Mucosa of rectum (tissue), 2 donors: ENCODE results near the gene NELFB.

Experiments used
- H3K27ac ChIP-seq, 2 donors: one replicate each; pipeline ENCODE4 v1.7.0; 2013; ENCODE audit warnings: inconsistent platforms in 2 of 2, low read depth in 2 of 2, low read length in 2 of 2
- H3K27me3 ChIP-seq, 2 donors: one replicate each; pipeline ENCODE4 v1.7.0; 2013; ENCODE audit warnings: low read length in 2 of 2; ENCODE audit not compliant: control insufficient read depth in 2 of 2, insufficient read depth in 2 of 2
- H3K36me3 ChIP-seq, 2 donors: one replicate each; pipeline ENCODE4 v1.7.0; 2013; ENCODE audit warnings: low read length in 2 of 2; ENCODE audit not compliant: control insufficient read depth in 2 of 2, insufficient read depth in 2 of 2
- H3K4me1 ChIP-seq, 2 donors: one replicate each; pipeline ENCODE4 v1.7.0; 2013; ENCODE audit warnings: low read length in 2 of 2, mild to moderate bottlenecking in 1 of 2; ENCODE audit not compliant: control insufficient read depth in 2 of 2, insufficient read depth in 2 of 2
- H3K4me3 ChIP-seq, 2 donors: one replicate each; pipeline ENCODE4 v1.7.0; 2013; ENCODE audit warnings: low read length in 2 of 2
- H3K9ac ChIP-seq, 2 donors: one replicate each; pipeline ENCODE4 v1.7.0; 2013; ENCODE audit warnings: low read length in 2 of 2, low read depth in 1 of 2, mild to moderate bottlenecking in 1 of 2
- H3K9me3 ChIP-seq, 2 donors: one replicate each; pipeline ENCODE4 v1.7.0; 2013; ENCODE audit warnings: low read length in 2 of 2; ENCODE audit not compliant: control insufficient read depth in 2 of 2
- donor health status: healthy.
- donor health status: Normal muscosa, but diverticular disease.

The NELFB gene

GRCh38 chr9:137299938-137300337 lies 44.8 kb downstream of the NELFB start:
- Histone ChIP-seq H3K9me3 (no peaks in the 10 kb centered on the region), H3K27me3 (peaks cover 3 to 16% of the 10 kb centered on the region in 2 donors), H3K27ac (peak overlapping the region; percentile 94 to 95), H3K36me3 (peaks cover 0 to 3% of the 10 kb centered on the region in 2 donors), H3K4me1 (peaks cover 50 to 54% of the 10 kb centered on the region in 2 donors), H3K9ac (peak overlapping the region; percentile 84 to 93), H3K4me3 (peak overlapping the region; percentile 87 to 90)

GRCh38 chr9:137300567-137301080 lies 45.5 kb downstream of the NELFB start:
- Histone ChIP-seq H3K9ac (peak overlapping the region; percentile 90 to 93), H3K36me3 (peaks cover 0 to 3% of the 10 kb centered on the region in 2 donors), H3K27me3 (peaks cover 3 to 16% of the 10 kb centered on the region in 2 donors), H3K4me1 (peaks cover 55 to 57% of the 10 kb centered on the region in 2 donors), H3K27ac (peak overlapping the region; percentile 94 to 95), H3K4me3 (peak overlapping the region; percentile 87 to 90), H3K9me3 (no peaks in the 10 kb centered on the region)

DNA sequence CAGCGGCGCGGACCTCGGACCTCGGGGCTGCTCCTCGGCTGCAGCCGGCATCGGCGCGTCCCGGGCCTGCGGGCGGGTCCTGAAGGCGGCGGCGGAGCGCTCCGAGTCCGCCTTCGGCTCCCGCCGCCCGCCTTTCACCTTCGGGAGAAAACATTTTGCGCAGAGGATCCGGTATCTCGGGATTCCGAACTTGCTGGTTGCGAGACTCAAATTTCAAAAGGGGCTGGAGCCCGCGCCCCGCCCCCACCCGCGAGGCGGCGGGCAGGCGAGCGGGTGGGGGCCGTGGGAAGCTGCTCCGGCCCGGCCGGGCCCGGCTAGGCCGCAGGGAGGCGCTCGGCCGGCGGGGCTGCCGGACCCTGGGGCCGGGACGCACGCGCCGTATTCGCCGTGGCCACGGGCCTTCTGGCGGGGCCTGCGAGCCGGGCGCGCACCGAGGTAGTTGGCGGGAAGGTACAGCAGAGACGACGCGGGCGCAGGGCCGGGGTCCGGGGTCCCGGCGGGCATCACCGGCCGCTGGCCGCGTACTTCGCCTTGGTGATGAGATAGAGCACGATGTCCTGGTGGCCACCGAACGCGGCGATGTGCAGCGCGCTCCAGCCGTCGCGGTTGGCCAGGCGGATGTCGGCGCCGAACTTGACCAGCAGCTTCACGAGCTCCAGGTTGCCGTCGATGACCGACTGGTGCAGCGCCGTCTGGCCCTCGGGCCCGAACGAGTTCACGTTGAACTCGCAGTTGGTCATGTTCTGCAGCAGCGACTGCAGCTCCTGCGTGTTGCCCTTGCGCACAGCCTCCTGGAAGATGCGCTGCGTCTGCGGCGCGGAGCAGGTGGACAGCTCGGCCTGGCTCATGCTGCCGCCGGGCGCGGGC lies 46.2 kb downstream of the NELFB start:
- Histone ChIP-seq H3K4me3 (peak overlapping the region; percentile 87 to 90), H3K27ac (peak overlapping the region; percentile 94 to 95), H3K27me3 (peaks cover 3 to 16% of the 10 kb centered on the region in 2 donors), H3K9me3 (no peaks in the 10 kb centered on the region), H3K36me3 (peaks cover 0 to 3% of the 10 kb centered on the region in 2 donors), H3K4me1 (peaks cover 60 to 62% of the 10 kb centered on the region in 2 donors), H3K9ac (peak overlapping the region; percentile 90 to 93)

GRCh38 chr9:137302118-137302448 lies 47.0 kb downstream of the NELFB start, which contains the start of gene NRARP:
NRARP (minus strand) TSS chr9:137302271; CDS start chr9:137301928, 343 bp downstream.
- Histone ChIP-seq H3K27ac (peak within 1 kb of the TSS; percentile 94 to 98), H3K27me3 (peaks cover 3 to 14% of the 10 kb centered on the region in 2 donors), H3K4me1 (peaks cover 62 to 64% of the 10 kb centered on the region in 2 donors), H3K36me3 (peaks cover 0 to 3% of the 10 kb centered on the region in 2 donors), H3K9me3 (no peaks in the 10 kb centered on the region), H3K9ac (peak within 1 kb of the TSS; percentile 90 to 93), H3K4me3 (peak within 1 kb of the TSS; percentile 87 to 90)

GRCh38 chr9:137302449-137303150 lies 47.5 kb downstream of the NELFB start:
- peak overlapping the region; percentile 56 to 63 for H3K4me3 ChIP-seq
- H3K27me3 ChIP-seq = peaks cover 3 to 14% of the 10 kb centered on the region in 2 donors
- peaks cover 63 to 64% of the 10 kb centered on the region in 2 donors for H3K4me1 ChIP-seq
- H3K9ac ChIP-seq = peak overlapping the region; percentile 70 to 91
- peak overlapping the region; percentile 93 to 98 for H3K27ac ChIP-seq
- peaks cover 0 to 3% of the 10 kb centered on the region in 2 donors for H3K36me3 ChIP-seq
- no peaks in the 10 kb centered on the region for H3K9me3 ChIP-seq

GRCh38 chr9:137303151-137303892 lies 48.2 kb downstream of the NELFB start:
- peak overlapping the region; percentile 77 to 91 for H3K9ac ChIP-seq
- peak overlapping the region; percentile 62 to 63 for H3K4me3 ChIP-seq

GRCh38 chr9:137303893-137304382 lies 48.8 kb downstream of the NELFB start:
- Histone ChIP-seq H3K9ac (peak overlapping the region; percentile 77 to 91), H3K36me3 (peaks cover 0 to 3% of the 10 kb centered on the region in 2 donors), H3K27ac (peak overlapping the region; percentile 93 to 98), H3K4me1 (peaks cover 59 to 61% of the 10 kb centered on the region in 2 donors), H3K4me3 (peak overlapping the region; percentile 62 to 63), H3K27me3 (peaks cover 0 to 7% of the 10 kb centered on the region in 2 donors), H3K9me3 (no peaks in the 10 kb centered on the region)

More at GRCh38 chr9:137303151-137303892, 48.2 kb downstream of the NELFB start:
- H3K4me1 ChIP-seq = peaks cover 61 to 63% of the 10 kb centered on the region in 2 donors
- peaks cover 0 to 3% of the 10 kb centered on the region in 2 donors for H3K36me3 ChIP-seq
- peaks cover 3 to 13% of the 10 kb centered on the region in 2 donors for H3K27me3 ChIP-seq
- H3K9me3 ChIP-seq = no peaks in the 10 kb centered on the region
- peak overlapping the region; percentile 93 to 98 for H3K27ac ChIP-seq

- H3K36me3 ChIP-seq = no peaks in the 10 kb centered on the region
- peaks cover 56 to 58% of the 10 kb centered on the region in 2 donors for H3K4me1 ChIP-seq
- H3K27me3 ChIP-seq = peaks cover 0 to 3% of the 10 kb centered on the region in 2 donors
- H3K9ac ChIP-seq = peak overlapping the region in 1 of 2 donors; percentile 91
- H3K4me3 ChIP-seq = peak overlapping the region; percentile 62 to 63
- H3K9me3 ChIP-seq = no peaks in the 10 kb centered on the region
- H3K27ac ChIP-seq = peak overlapping the region; percentile 93 to 98
Observed at GRCh38 chr9:137304383-137305059, 49.4 kb downstream of the NELFB start.
